ENCODE measurements around the gene UBR3.

GRCh38 chr2:169845016-169845415 lies 17.8 kb downstream of the UBR3 start:
- TF ChIP-seq CTCF (conservative IDR thresholded peaks at IDR 0.05 in 1 of 2, IDR thresholded peaks at IDR 0.05 in 1 of 2; ENCODE audit: extremely low read depth in 1 of 2, insufficient read depth in 1 of 2, low read depth in 1 of 2, low read length in 2 of 2) (no peak), EZH2 (IDR thresholded peaks at IDR 0.05; ENCODE audit: borderline replicate concordance, low read length) (no peak)

Measured in mammary epithelial cell (primary cell).